ENCODE measurements around the gene OMA1. TPM values are rescaled to one million over a fixed set of nuclear protein-coding genes. Genes with fewer than 3 reads are reported as not detected.

The OMA1 gene
- total and polyA plus RNA-seq, 7 donors, result 10.6 to 74.9 (median 34.3) TPM

DNA sequence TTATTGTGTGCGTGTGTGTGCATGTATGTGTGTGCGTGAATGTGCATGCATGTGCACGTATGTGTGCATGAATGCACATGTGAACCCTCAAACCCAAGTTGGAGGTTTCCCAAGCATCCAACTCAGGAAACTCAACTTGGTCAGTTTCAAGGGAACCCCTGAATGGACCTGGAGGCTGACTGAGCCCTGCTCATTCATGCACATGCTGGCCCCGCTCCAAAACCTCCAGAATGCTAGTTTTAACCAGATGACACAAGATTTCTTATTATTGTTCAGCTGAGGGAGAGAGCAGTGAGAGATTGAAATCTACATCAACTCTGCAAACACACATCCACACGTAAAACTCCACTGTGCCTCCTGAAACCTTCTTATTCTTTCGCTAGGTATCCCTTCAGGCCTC, 104.4 kb downstream of the OMA1 start:
- TF ChIP-seq CTCF (IDR thresholded peaks at IDR 0.05), result no peak
- TF ChIP-seq EP300 (IDR thresholded peaks at IDR 0.05), result no peak
- TF ChIP-seq POLR2AphosphoS5 (IDR thresholded peaks at IDR 0.05), result no peak
- TF ChIP-seq POLR2A (IDR thresholded peaks at IDR 0.05), result no peak
- Histone ChIP-seq H3K27ac (no peak overlapping the region), H3K27me3 (no peaks in the 10 kb centered on the region), H3K4me1 (peaks cover 0 to 32% (median 20%) of the 10 kb centered on the region in 4 donors), H3K9me3 (no peaks in the 10 kb centered on the region), H3K36me3 (no peaks in the 10 kb centered on the region), H3K4me3 (no peak overlapping the region)
- intact Hi-C loops (cut with DNase I), result no loop called here
- no peak for DNase-seq
- WGBS, 2 donors, result 91% methylated on average over 6 of the region's 6 CpGs

- Histone ChIP-seq H3K4me3 (no peak overlapping the region), H3K36me3 (no peaks in the 10 kb centered on the region), H3K27ac (no peak overlapping the region), H3K27me3 (no peaks in the 10 kb centered on the region), H3K4me1 (peaks cover 0 to 27% (median 18%) of the 10 kb centered on the region in 4 donors), H3K9me3 (no peaks in the 10 kb centered on the region)
- TF ChIP-seq POLR2AphosphoS5 (IDR thresholded peaks at IDR 0.05), result no peak
- TF ChIP-seq POLR2A (IDR thresholded peaks at IDR 0.05), result no peak
- TF ChIP-seq CTCF (IDR thresholded peaks at IDR 0.05), result no peak
- no peak for TF ChIP-seq EP300 (IDR thresholded peaks at IDR 0.05)
- no peak for DNase-seq
- 90% methylated on average over 10 of the region's 10 CpGs for WGBS, 2 donors
- intact Hi-C loops (cut with DNase I), result no loop called here
Measured at GRCh38 chr1:58441699-58442098, 104.8 kb downstream of the OMA1 start.

GRCh38 chr1:58440696-58441095, 105.8 kb downstream of the OMA1 start:
- H3K4me3 ChIP-seq, result no peak overlapping the region
- intact Hi-C loops (cut with DNase I), result no loop called here
- no peak for TF ChIP-seq EP300 (IDR thresholded peaks at IDR 0.05)
- peak in 2 of 4 donors; percentile 30 to 47 for TF ChIP-seq POLR2AphosphoS5 (IDR thresholded peaks at IDR 0.05)
- TF ChIP-seq CTCF (IDR thresholded peaks at IDR 0.05), result no peak
- TF ChIP-seq POLR2A (IDR thresholded peaks at IDR 0.05), result no peak
- peaks cover 0 to 17% (median 9%) of the 10 kb centered on the region in 4 donors for H3K4me1 ChIP-seq
- H3K36me3 ChIP-seq, result no peaks in the 10 kb centered on the region
- 79 to 80% methylated on average over 5 of the region's 5 CpGs for WGBS, 2 donors
- no peak for DNase-seq
- H3K27me3 ChIP-seq, result no peaks in the 10 kb centered on the region
- no peaks in the 10 kb centered on the region for H3K9me3 ChIP-seq
- H3K27ac ChIP-seq, result peak overlapping the region in 1 of 4 donors; percentile 8

DNA sequence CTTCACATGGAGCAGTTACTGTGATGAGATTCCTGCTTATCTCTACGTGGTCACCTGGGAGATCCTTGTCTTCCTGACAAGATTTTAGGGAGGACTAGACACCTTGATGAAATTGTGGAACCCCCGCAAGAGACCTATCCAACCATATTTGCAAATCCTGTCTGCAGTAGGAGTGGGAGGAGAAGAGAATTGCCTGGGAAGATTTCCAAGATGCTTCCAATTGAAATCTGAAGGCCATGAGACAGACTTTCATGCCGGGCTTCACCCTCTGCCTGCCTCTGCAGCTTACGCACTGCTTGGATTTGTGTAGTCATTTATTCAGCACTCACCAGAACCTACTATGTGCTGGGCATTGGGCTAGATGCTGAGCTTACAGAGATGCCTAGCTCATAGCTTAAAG, 106.6 kb downstream of the OMA1 start:
- WGBS, 2 donors, result 89 to 91% methylated on average over 4 of the region's 4 CpGs

More for the DNA sequence above, 106.6 kb downstream of the OMA1 start:
- Histone ChIP-seq H3K4me1 (peaks cover 0 to 15% (median 7%) of the 10 kb centered on the region in 4 donors), H3K36me3 (no peaks in the 10 kb centered on the region), H3K27me3 (no peaks in the 10 kb centered on the region), H3K9me3 (no peaks in the 10 kb centered on the region), H3K27ac (peak overlapping the region in 1 of 4 donors; percentile 8), H3K4me3 (no peak overlapping the region)
- no peak for TF ChIP-seq EP300 (IDR thresholded peaks at IDR 0.05)
- TF ChIP-seq CTCF (IDR thresholded peaks at IDR 0.05), result no peak
- no peak for TF ChIP-seq POLR2AphosphoS5 (IDR thresholded peaks at IDR 0.05)
- TF ChIP-seq POLR2A (IDR thresholded peaks at IDR 0.05), result no peak
- no peak for DNase-seq
- intact Hi-C loops (cut with DNase I), result no loop called here

All from sigmoid colon (tissue), 7 donors.